Caco-2 (cell line): ENCODE measurements around the gene ARHGEF1. TPM values are rescaled to one million over a fixed set of nuclear protein-coding genes. Genes with fewer than 3 reads are reported as not detected.

Source experiments
- BruUV-seq: library from RNA; stranded (reverse); fragments of 400-500 nt; replicated peaks from 2 replicates; lab custom pipeline; 2021; lab: Mats Ljungman, UMichigan
- CTCF ChIA-PET: fragments of 300-600 bp; sonication (Branson Sonifier 250); formaldehyde crosslinking; loops from one replicate; lab custom pipeline; 2022; ENCODE audit warnings: antibody characterized with exemption; lab: Charles Lee
- POLR2A ChIA-PET: fragments of 300-600 bp; sonication (Branson Sonifier 250); formaldehyde crosslinking; loops from one replicate; lab custom pipeline; 2022; ENCODE audit warnings: antibody characterized with exemption; lab: Charles Lee
- DNase-seq, 2 experiments: peaks; one replicate each; pipeline versions ENCODE4 v3.0.0 to v3.0.0-alpha.2; 2020 to 2022
- H3K27me3 ChIP-seq: replicated peaks from 2 replicates; pipeline ENCODE4 v1.6.0; 2011; ENCODE audit warnings: low read length; ENCODE audit not compliant: control insufficient read depth, insufficient read depth
- H3K36me3 ChIP-seq: 2 replicates; pipeline ENCODE4 v1.5.1; 2011; ENCODE audit warnings: low read length; ENCODE audit not compliant: control insufficient read depth, insufficient read depth
- H3K4me1 ChIP-seq: fragments of 250-450 bp; sonication (Bioruptor Pico); 2 replicates; pipeline ENCODE4 v1.5.1; 2020; ENCODE audit warnings: mild to moderate bottlenecking
- H3K4me3 ChIP-seq: 2 replicates; pipeline ENCODE4 v1.5.1; 2011; ENCODE audit warnings: low read depth, mild to moderate bottlenecking, control low read depth, low read length
- H3K9me3 ChIP-seq: fragments of 250-450 bp; sonication (Bioruptor Pico); 2 replicates; pipeline ENCODE4 v1.5.1; 2020; ENCODE audit warnings: mild to moderate bottlenecking, moderate library complexity
- H3K27ac Mint-ChIP-seq: one replicate; pipeline ENCODE4 v1.8.0; 2022; ENCODE audit warnings: mixed read lengths; ENCODE audit not compliant: unreplicated experiment
- H3K27me3 Mint-ChIP-seq: one replicate; pipeline ENCODE4 v1.8.0; 2022; ENCODE audit warnings: mixed read lengths; ENCODE audit not compliant: insufficient read depth, unreplicated experiment
- H3K36me3 Mint-ChIP-seq: one replicate; pipeline ENCODE4 v1.8.0; 2022; ENCODE audit warnings: mild to moderate bottlenecking, mixed read lengths; ENCODE audit not compliant: insufficient read depth, unreplicated experiment
- H3K4me1 Mint-ChIP-seq: one replicate; pipeline ENCODE4 v1.8.0; 2022; ENCODE audit warnings: low read depth, mixed read lengths; ENCODE audit not compliant: unreplicated experiment
- H3K4me3 Mint-ChIP-seq: one replicate; pipeline ENCODE4 v1.8.0; 2022; ENCODE audit warnings: mild to moderate bottlenecking, moderate library complexity, mixed read lengths; ENCODE audit not compliant: unreplicated experiment
- H3K9me3 Mint-ChIP-seq: one replicate; pipeline ENCODE4 v1.8.0; 2022; ENCODE audit warnings: mixed read lengths; ENCODE audit not compliant: unreplicated experiment
- CTCF ChIP-seq, 2 experiments: fragments of 200-600 bp in 1 of 2; IDR thresholded peaks; 1 replicate in 1 of 2; 2 replicates in 1 of 2; pipeline versions ENCODE4 v1.5.1 to v1.8.0; 2011 to 2022; ENCODE audit warnings: antibody characterized with exemption in 1 of 2, control low read depth in 1 of 2, inconsistent platforms in 1 of 2, low read depth in 1 of 2, low read length in 1 of 2, mild to moderate bottlenecking in 1 of 2, moderate library complexity in 1 of 2; ENCODE audit not compliant: insufficient read depth in 1 of 2, severe bottlenecking in 1 of 2, unreplicated experiment in 1 of 2
- intact Hi-C: fragments of 100-400 bp; cut with micrococcal nuclease; formaldehyde crosslinking; loops from one replicate; pipeline ENCODE4 v1.10.0; 2022; ENCODE audit not compliant: unreplicated experiment
- total RNA-seq: library from RNA; stranded (reverse); gene quantifications from 2 replicates; pipeline ENCODE4 v1.2.3, GENCODE V29; 2022

Gene ARHGEF1
- total RNA-seq, 1 experiment from 2014 or later, result 63.5 TPM

- Mint-ChIP-seq H3K27me3 (no peaks in the 10 kb centered on the region), H3K4me1 (peaks cover 28% of the 10 kb centered on the region), H3K4me3 (peak overlapping the region; percentile 71), H3K36me3 (peaks cover 26% of the 10 kb centered on the region), H3K27ac (peak overlapping the region; percentile 98), H3K9me3 (no peaks in the 10 kb centered on the region)
- Histone ChIP-seq H3K4me1 (peaks cover 26% of the 10 kb centered on the region), H3K27me3 (no peaks in the 10 kb centered on the region), H3K36me3 (peaks cover 8% of the 10 kb centered on the region), H3K9me3 (no peaks in the 10 kb centered on the region), H3K4me3 (no peak overlapping the region)
- TF ChIP-seq CTCF (IDR thresholded peaks at IDR 0.05; ENCODE audit: insufficient read depth in 1 of 2, low read depth in 1 of 2, low read length in 1 of 2, severe bottlenecking in 1 of 2, unreplicated experiment in 1 of 2), result no peak
- ChIA-PET CTCF (interaction anchor here (0.6 to 1.5 kb wide), 2 partner anchors 16 to 27 kb away, joined by 3 to 6 read pairs; no protein-coding TSS in a partner anchor), POLR2A (no interaction called here)
- DNase-seq, result peak; percentile 92 to 97
- no TSS peak for BruUV-seq
- intact Hi-C loops, result loop anchor here (1.0 kb wide), 3 partner anchors 16 to 26 kb away; no protein-coding TSS in a partner anchor
Measured at GRCh38 chr19:41904118-41904870, 21.3 kb downstream of the ARHGEF1 start.

- ChIA-PET POLR2A (no interaction called here), CTCF (interaction anchor here (1.5 kb wide), 1 partner anchor 17 kb away, joined by 3 read pairs; no protein-coding TSS in a partner anchor)
- H3K4me3 Mint-ChIP-seq, result peak overlapping the region; percentile 71
- H3K4me1 Mint-ChIP-seq, result peaks cover 28% of the 10 kb centered on the region
- TF ChIP-seq CTCF (IDR thresholded peaks at IDR 0.05; ENCODE audit: insufficient read depth in 1 of 2, low read depth in 1 of 2, low read length in 1 of 2, severe bottlenecking in 1 of 2, unreplicated experiment in 1 of 2), result no peak
- H3K27ac Mint-ChIP-seq, result peak overlapping the region; percentile 98
- H3K36me3 Mint-ChIP-seq, result peaks cover 30% of the 10 kb centered on the region
- no TSS peak for BruUV-seq
- Histone ChIP-seq H3K4me3 (no peak overlapping the region), H3K4me1 (peaks cover 26% of the 10 kb centered on the region), H3K27me3 (no peaks in the 10 kb centered on the region), H3K9me3 (no peaks in the 10 kb centered on the region), H3K36me3 (peaks cover 8% of the 10 kb centered on the region)
- H3K9me3 Mint-ChIP-seq, result no peaks in the 10 kb centered on the region
- H3K27me3 Mint-ChIP-seq, result no peaks in the 10 kb centered on the region
- no peak for DNase-seq
- intact Hi-C loops, result no loop called here
Measured at GRCh38 chr19:41905273-41906002, 22.5 kb downstream of the ARHGEF1 start.

GRCh38 chr19:41906271-41906670, 23.3 kb downstream of the ARHGEF1 start:
- H3K27me3 Mint-ChIP-seq, result no peaks in the 10 kb centered on the region
- H3K9me3 Mint-ChIP-seq, result no peaks in the 10 kb centered on the region
- H3K4me1 Mint-ChIP-seq, result peaks cover 28% of the 10 kb centered on the region
- ChIA-PET POLR2A (no interaction called here), CTCF (no interaction called here)
- H3K36me3 Mint-ChIP-seq, result peaks cover 30% of the 10 kb centered on the region
- peak overlapping the region; percentile 19 for H3K4me3 Mint-ChIP-seq
- Histone ChIP-seq H3K4me1 (peaks cover 26% of the 10 kb centered on the region), H3K4me3 (no peak overlapping the region), H3K36me3 (peaks cover 8% of the 10 kb centered on the region), H3K9me3 (no peaks in the 10 kb centered on the region), H3K27me3 (no peaks in the 10 kb centered on the region)
- intact Hi-C loops, result no loop called here
- no peak for TF ChIP-seq CTCF (IDR thresholded peaks at IDR 0.05; ENCODE audit: insufficient read depth in 1 of 2, low read depth in 1 of 2, low read length in 1 of 2, severe bottlenecking in 1 of 2, unreplicated experiment in 1 of 2)
- DNase-seq, result no peak
- H3K27ac Mint-ChIP-seq, result peak overlapping the region; percentile 98
- BruUV-seq, result no TSS peak
